ENCODE data around the gene UTP25. TPM values are rescaled to one million over a fixed set of nuclear protein-coding genes. Genes with fewer than 3 reads are reported as not detected.

The UTP25 gene
- total and polyA plus RNA-seq, 2 of the 4 experiments (the other 2 are of a cell fraction): 7.1 to 17.4 TPM

DNA sequence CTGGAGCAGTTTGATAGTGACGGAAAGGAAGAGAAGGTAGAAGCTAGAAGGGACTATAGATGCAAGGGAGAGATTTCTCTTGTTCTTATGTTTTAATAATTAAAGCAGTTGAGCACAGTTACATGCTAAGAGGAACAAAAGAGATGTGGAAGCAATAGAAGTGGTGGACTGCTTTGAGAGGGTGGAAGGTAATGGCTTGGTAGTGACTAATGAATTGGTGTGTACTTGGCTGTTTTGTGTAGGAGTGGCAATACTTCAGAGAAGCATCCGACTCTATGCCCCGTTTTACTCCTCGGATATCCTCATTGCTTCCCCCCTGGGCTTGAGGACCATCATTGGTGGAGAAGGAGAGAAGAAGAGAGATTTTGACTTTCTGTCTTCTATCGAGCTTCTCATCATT, 12.8 kb downstream of the UTP25 start (continued):
- TF ChIP-seq, protein P1, sequence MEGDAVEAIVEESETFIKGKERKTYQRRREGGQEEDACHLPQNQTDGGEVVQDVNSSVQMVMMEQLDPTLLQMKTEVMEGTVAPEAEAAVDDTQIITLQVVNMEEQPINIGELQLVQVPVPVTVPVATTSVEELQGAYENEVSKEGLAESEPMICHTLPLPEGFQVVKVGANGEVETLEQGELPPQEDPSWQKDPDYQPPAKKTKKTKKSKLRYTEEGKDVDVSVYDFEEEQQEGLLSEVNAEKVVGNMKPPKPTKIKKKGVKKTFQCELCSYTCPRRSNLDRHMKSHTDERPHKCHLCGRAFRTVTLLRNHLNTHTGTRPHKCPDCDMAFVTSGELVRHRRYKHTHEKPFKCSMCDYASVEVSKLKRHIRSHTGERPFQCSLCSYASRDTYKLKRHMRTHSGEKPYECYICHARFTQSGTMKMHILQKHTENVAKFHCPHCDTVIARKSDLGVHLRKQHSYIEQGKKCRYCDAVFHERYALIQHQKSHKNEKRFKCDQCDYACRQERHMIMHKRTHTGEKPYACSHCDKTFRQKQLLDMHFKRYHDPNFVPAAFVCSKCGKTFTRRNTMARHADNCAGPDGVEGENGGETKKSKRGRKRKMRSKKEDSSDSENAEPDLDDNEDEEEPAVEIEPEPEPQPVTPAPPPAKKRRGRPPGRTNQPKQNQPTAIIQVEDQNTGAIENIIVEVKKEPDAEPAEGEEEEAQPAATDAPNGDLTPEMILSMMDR (conservative IDR thresholded peaks at IDR 0.05; ENCODE audit: low read depth, low read length): no peak
- TF ChIP-seq CHD1 (IDR thresholded peaks at IDR 0.05; ENCODE audit: low read depth, low read length) (no peak), RCOR1 (IDR thresholded peaks at IDR 0.05; ENCODE audit: insufficient replicate concordance, low read length) (no peak), BHLHE40 (IDR thresholded peaks at IDR 0.05; ENCODE audit: low read depth, low read length) (no peak)
